HG03108 (cell line): ENCODE measurements around the gene NCOA3.
"Not testable (repeated sequence)": the region's sequence is repeated elsewhere in the genome, so short reads cannot be mapped to it uniquely, and the experiment has no call there.

Experiments used
- ATAC-seq: cut with Tn5 transposase; IDR thresholded peaks from one replicate; pipeline ENCODE4 v1.9.1; 2021; ENCODE audit warnings: moderate library complexity; ENCODE audit not compliant: unreplicated experiment

The NCOA3 gene

DNA sequence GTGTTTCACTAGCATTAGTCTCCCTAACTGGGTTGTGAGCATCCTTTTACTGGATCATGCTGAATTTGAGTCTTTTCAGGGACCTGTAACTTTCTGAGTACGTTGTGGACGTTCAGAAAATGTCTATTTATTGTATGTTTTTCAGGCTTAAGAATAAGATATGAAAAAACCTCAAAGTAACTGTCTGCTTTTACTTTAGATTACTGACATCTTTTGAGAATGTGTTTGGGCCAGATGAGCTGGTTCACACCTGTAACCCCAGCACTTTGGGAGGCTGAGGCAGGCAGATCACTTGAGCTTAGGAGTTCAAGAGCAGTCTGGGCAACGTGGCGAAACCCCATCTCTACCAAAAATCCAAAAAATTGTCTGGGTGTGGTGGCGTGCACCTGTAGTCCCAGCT, 32.7 kb downstream of the NCOA3 start:
- no peak for ATAC-seq

DNA sequence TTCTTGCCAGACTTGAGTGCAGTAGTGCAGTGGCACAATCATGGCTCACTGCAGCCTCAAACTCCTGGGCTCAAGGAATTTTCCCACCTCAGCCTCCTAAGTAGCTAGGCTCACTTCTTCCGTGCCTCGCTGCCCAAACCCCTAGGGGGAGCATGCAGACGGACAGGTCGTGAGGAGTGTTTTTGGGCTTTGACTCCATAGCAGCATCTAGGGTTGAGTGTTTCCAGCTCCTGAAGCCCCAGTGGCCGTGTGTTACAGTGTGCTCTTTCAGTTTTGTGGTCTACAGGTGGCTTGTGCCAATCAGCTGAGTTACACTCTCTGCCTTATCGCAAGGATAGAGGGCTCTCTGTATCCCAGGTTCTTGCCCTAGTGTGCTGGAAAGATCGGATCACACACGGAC, 33.4 kb downstream of the NCOA3 start:
- ATAC-seq = no peak

DNA sequence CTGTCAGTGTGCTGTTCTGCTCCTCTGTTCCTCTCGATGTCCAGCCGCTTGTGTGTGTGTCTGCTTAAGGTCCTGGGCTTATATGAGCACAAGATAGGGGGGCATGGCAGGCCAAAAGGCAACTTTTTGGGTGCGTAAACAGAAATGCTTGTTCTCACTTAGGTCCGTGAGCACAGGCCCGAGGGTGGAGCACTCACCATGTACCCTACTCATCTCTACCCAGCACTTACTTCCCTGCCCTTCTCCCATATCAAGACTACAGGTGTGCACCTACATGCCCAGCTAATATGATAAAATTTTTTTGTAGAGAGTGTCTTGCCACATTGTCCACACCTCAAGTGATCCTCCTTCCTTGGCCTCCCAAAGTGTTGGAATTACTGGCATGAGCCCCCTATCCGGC, 34.3 kb downstream of the NCOA3 start:
- ATAC-seq = no peak

DNA sequence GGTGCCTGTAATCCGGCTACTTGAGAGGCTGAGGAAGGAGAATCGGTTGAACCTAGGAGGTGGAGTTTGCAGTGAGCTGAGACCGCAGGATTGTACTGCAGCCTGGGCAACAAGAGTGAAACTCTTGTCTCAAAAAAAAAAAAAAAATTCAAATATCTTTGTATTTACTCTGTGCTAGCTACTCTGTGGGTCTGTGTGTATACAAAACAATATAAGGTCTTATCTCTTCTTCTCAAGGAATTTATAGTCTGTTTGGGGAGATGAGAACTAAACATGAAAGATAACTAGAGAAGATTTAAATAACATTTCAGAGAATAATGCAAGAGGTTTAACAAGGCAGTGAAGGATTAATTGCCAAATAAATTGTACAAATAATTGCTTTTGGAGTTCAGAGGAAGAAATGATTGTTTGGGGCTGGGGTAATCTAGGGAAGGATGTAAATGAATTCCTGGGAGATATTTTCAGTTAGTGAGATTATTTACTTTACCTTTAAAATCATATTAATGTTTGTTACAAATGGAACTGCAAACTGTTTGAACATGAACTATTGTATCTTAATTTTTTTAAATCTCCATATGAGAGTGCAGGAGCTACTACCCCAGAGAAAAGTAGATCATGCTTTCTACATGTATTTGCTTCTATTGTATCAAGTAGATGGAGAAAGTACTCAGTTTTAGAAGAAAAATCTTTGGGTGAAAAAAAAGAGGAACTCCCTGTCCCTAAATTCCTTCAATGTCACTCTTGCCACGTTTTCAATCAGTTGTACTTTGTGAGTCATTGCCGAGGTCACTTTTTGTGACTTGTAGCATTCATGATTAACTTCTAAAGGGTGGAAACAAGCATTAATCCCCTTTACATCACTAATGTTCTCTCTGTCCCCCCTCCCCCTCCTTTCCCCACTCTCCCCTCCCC, 39.0 kb downstream of the NCOA3 start:
- no peak for ATAC-seq

GRCh38 chr20:47541355-47541922, 39.8 kb downstream of the NCOA3 start:
- ATAC-seq = no peak

DNA sequence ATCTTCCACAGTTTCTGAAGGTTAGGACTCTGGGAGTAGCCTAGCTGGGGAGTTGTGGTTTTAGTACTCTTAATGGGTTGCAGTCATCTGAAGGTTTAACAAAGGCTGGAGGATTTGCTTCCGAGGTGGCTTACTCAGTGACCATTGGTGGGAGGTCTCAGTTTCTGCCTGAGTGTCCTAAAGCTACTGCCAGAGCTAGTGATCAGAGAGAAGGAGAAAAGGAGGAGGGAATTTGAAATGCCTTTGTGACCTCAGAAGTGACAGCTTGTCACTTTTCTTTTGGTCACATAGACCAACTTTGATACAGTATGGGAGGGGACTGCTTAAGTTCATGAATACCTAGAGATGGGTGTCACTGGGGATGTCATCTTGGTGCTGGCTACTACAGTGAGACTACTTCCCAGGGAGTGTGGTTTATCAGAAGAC, 41.3 kb downstream of the NCOA3 start:
- no peak for ATAC-seq

DNA sequence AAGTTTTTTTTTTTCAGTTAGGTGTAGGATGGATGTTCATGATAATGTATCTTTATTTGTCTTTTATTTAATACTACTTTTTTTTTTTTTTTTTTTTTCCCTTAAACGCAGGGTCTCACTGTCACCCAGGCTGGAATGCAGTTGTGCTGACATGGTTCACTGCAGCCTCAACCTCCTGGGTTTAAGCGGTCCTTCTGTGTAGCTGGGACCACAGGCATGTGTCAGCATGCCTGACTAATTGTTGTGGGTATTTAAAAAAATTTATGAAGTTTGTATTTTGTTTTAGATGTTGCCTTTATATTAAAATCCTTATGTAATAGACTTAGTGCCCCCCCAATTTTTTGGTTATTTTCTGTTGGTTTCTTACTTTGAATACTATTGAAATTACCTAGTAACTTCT, 42.6 kb downstream of the NCOA3 start:
- no peak for ATAC-seq

GRCh38 chr20:47544852-47545251, 43.2 kb downstream of the NCOA3 start:
- no peak for ATAC-seq

DNA sequence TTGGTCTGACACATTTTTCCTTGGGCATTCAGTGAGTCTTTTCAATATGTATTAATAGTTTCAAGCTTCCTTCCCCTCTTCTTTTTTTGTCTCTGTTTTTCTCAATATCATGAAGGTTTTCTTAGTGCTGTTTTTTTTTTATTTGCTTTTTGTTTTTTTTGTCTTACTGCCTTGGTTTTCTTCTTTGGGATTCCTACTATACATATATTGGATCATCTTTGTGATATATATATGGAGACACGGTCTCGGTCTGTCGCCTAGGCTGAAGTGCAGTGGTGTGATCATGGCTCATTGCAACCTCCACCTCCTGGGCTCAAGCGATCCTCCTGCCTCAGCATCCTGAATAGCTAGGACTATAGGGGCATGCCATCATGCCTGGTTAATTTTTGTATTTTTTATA, 43.8 kb downstream of the NCOA3 start:
- no peak for ATAC-seq

GRCh38 chr20:47546184-47547033, 44.7 kb downstream of the NCOA3 start:
- ATAC-seq = no peak

- no peak for ATAC-seq
These were observed 45.3 kb downstream of the NCOA3 start for GRCh38 chr20:47547034-47547387.

DNA sequence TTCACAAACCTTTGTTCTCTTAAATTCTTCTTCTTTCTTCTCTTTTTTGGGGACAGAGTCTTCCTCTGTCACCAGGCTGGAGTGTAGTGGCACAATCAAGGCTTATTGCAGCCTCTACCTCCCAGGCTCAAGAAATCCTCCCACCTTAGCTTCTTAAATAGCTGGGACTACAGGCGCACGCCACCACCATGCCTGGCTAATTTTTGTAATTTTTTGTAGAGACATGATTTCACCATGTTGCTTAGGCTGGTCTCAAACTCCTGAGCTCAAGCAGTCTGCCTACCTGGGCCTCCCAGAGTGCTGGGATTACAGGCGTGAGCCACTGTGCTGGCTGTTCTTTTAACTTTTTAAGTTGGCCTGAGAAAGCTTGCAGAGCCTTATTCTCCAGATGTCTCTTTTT, 48.0 kb downstream of the NCOA3 start:
- no peak for ATAC-seq

- ATAC-seq = no peak
These were observed 49.5 kb downstream of the NCOA3 start for GRCh38 chr20:47551222-47551621.

DNA sequence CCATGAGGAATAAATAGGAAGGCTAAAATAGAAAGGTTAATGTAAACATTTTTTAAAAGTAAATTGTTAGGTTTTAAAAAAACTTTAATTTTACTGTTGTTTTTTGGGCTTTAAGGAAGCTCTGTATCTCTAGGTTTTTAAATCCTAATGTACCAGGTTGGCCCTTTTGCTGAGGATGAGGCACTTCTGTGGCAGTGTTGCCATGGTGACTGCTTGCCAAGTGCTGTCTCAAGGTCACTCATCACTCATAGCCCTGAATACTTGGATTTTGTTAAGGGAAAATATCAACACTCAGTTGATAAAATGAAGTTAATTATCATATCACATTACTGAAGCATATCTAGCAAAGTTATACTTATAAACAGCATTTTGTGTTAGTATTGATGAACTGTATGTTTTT, 50.2 kb downstream of the NCOA3 start:
- no peak for ATAC-seq

DNA sequence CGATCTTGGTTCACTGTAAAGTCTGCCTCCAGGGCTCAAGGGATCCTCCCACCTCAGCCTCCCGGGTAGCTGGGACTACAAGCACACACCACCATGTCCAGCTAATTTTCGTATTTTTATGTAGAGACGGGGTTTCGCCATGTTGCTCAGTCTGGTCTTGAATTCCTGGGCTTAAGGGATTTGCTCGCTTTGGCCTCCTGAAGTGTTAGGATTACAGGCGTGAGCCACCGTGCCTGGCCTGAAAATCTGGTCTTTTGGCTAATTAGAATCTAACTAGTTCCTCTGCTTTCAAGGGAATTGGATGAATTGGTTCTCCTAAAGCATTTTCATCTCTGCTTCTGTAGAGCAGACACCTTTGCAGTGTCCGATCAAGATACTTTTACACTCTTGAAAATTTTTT, 51.3 kb downstream of the NCOA3 start:
- no peak for ATAC-seq

- not testable (repeated sequence) for ATAC-seq
These were observed 52.0 kb downstream of the NCOA3 start for GRCh38 chr20:47553594-47554235.

DNA sequence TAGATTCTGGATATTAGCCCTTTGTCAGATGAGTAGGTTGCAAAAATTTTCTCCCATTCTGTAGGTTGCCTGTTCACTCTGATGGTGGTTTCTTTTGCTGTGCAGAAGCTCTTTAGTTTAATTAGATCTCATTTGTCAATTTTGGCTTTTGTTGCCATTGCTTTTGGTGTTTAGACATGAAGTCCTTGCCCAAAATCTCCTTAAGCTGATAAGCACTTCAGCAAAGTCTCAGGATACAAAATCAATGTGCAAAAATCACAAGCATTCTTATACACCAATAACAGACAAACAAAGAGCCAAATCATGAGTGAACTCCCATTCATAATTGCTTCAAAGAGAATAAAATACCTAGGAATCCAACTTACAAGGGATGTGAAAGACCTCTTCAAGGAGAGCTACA, 52.6 kb downstream of the NCOA3 start:
- ATAC-seq = not testable (repeated sequence)

DNA sequence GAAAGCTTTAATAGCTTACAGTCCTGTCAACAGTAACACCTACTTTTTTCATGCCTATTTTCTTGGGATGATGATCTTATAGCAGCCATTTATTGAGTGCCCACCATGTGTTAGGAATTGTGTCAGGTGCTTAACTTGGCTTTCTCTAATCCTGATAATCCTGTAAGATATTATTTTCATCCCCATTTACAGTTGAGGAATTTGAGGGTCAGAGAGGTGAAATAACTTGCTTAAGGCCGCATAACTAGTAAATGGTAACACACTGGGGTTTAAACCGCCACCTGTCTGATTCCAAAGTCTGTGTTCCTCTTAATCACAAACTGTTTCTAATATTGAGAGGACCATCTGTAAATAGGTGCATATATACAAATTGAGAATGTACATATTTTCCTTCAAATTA, 55.5 kb downstream of the NCOA3 start:
- ATAC-seq = no peak

GRCh38 chr20:47557791-47558190, 56.1 kb downstream of the NCOA3 start:
- ATAC-seq = no peak

DNA sequence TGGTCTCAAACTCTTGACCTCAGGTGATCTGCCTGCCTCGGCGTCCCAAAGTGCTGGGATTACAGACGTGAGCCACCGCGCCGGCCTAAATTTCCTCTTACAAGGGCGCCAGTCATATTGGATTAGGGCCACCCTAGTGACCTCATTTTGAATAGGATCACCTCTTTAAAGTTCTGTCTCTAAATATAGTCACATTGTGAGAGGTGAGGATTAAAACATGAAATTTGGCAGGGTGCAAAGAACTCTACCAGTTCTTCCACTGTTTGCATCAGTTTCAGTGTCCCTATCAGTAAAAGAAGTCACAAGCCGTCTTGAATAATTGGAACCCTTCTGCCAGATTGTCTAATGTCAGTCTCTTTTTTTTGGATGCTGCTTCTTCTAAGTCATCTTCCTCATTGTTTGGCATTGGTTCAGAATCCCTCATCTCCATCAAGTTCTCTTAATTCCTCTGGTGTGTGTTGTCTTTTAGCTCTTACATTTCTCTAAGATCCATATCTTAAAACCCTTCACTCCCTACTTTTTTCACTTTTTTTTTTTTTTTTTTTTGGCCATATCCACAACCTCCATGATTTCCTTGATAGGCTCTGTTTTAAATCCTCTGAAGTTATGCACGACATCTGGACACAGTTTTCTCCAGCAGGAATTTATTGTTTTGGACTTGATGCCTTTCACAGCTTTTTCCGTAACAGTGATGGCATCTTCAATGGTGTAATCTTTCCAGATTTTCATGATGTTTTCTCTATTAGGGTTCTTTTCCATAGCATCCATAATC, 56.8 kb downstream of the NCOA3 start:
- no peak for ATAC-seq
